ENCODE results near the gene AP5B1. TPM values are rescaled to one million over a fixed set of nuclear protein-coding genes. Genes with fewer than 3 reads are reported as not detected.
A peak's percentile ranks its signal among the peaks of the same experiment; 100 is the strongest.

The AP5B1 gene
- total RNA-seq, 2 donors from 2014 or later: 26.3 to 38.4 TPM

- ATAC-seq (ENCODE audit: insufficient number of reproducible peaks, low FRiP score, low read depth): no peak
- DNase-seq (ENCODE audit: low spot score): no peak
- H3K9me3 ChIP-seq: no peaks in the 10 kb centered on the region
- no peak for TF ChIP-seq CTCF (IDR thresholded peaks at IDR 0.05)
- peaks cover 20% of the 10 kb centered on the region for H3K36me3 ChIP-seq
- H3K27me3 ChIP-seq (replicated peaks; ENCODE audit: insufficient read depth): no peaks in the 10 kb centered on the region
- peaks cover 8 to 23% of the 10 kb centered on the region in 2 donors for H3K4me1 ChIP-seq (ENCODE audit: control insufficient read depth in 1 of 2, low read depth in 2 of 2)
- H3K27ac ChIP-seq: no peak overlapping the region
- H3K4me3 ChIP-seq: peak overlapping the region; percentile 99
Observed at GRCh38 chr11:65778901-65779668, 1.7 kb downstream of the AP5B1 start.

- H3K4me1 ChIP-seq (ENCODE audit: control insufficient read depth in 1 of 2, low read depth in 2 of 2): peaks cover 8 to 23% of the 10 kb centered on the region in 2 donors
- peaks cover 20% of the 10 kb centered on the region for H3K36me3 ChIP-seq
- ATAC-seq (ENCODE audit: insufficient number of reproducible peaks, low FRiP score, low read depth) (no peak), DNase-seq (ENCODE audit: low spot score) (no peak)
- TF ChIP-seq CTCF (IDR thresholded peaks at IDR 0.05): no peak
- no peak overlapping the region for H3K4me3 ChIP-seq
- no peaks in the 10 kb centered on the region for H3K27me3 ChIP-seq (replicated peaks; ENCODE audit: insufficient read depth)
- no peak overlapping the region for H3K27ac ChIP-seq
- H3K9me3 ChIP-seq: no peaks in the 10 kb centered on the region
Observed at GRCh38 chr11:65778431-65778900, 2.3 kb downstream of the AP5B1 start.

GRCh38 chr11:65777821-65778361, 2.9 kb downstream of the AP5B1 start:
- H3K27me3 ChIP-seq (replicated peaks; ENCODE audit: insufficient read depth): no peaks in the 10 kb centered on the region
- peaks cover 8 to 23% of the 10 kb centered on the region in 2 donors for H3K4me1 ChIP-seq (ENCODE audit: control insufficient read depth in 1 of 2, low read depth in 2 of 2)
- no peak overlapping the region for H3K27ac ChIP-seq
- no peak for DNase-seq (ENCODE audit: low spot score)
- ATAC-seq (ENCODE audit: insufficient number of reproducible peaks, low FRiP score, low read depth): no peak
- no peak overlapping the region for H3K4me3 ChIP-seq
- TF ChIP-seq CTCF (IDR thresholded peaks at IDR 0.05): no peak
- peaks cover 20% of the 10 kb centered on the region for H3K36me3 ChIP-seq
- no peaks in the 10 kb centered on the region for H3K9me3 ChIP-seq

- Histone ChIP-seq H3K9me3 (no peaks in the 10 kb centered on the region), H3K36me3 (peaks cover 20% of the 10 kb centered on the region), H3K27me3 (replicated peaks; ENCODE audit: insufficient read depth) (no peaks in the 10 kb centered on the region), H3K27ac (no peak overlapping the region), H3K4me1 (ENCODE audit: control insufficient read depth in 1 of 2, low read depth in 2 of 2) (peaks cover 8 to 23% of the 10 kb centered on the region in 2 donors), H3K4me3 (no peak overlapping the region)
- TF ChIP-seq CTCF (IDR thresholded peaks at IDR 0.05): no peak
- ATAC-seq (ENCODE audit: insufficient number of reproducible peaks, low FRiP score, low read depth) (no peak), DNase-seq (ENCODE audit: low spot score) (no peak)
Observed at GRCh38 chr11:65777241-65777640, 3.5 kb downstream of the AP5B1 start.

- no peaks in the 10 kb centered on the region for H3K27me3 ChIP-seq (replicated peaks; ENCODE audit: insufficient read depth)
- DNase-seq (ENCODE audit: low spot score): no peak
- H3K27ac ChIP-seq: no peak overlapping the region
- H3K9me3 ChIP-seq: no peaks in the 10 kb centered on the region
- peaks cover 8 to 21% of the 10 kb centered on the region in 2 donors for H3K4me1 ChIP-seq (ENCODE audit: control insufficient read depth in 1 of 2, low read depth in 2 of 2)
- TF ChIP-seq CTCF (IDR thresholded peaks at IDR 0.05): no peak
- H3K4me3 ChIP-seq: no peak overlapping the region
- ATAC-seq (ENCODE audit: insufficient number of reproducible peaks, low FRiP score, low read depth): no peak
- peaks cover 20% of the 10 kb centered on the region for H3K36me3 ChIP-seq
Observed at GRCh38 chr11:65776710-65777141, 4.0 kb downstream of the AP5B1 start.

Measured in thoracic aorta (tissue), 2 donors.